Gastrocnemius medialis (tissue), 4 donors: ENCODE results near the gene HAUS7. TPM values are rescaled to one million over a fixed set of nuclear protein-coding genes. Genes with fewer than 3 reads are reported as not detected.
A peak's percentile ranks its signal among the peaks of the same experiment; 100 is the strongest.

Experiments used
- ATAC-seq, 2 donors: fragments of 150-250 bp; one replicate each; pipeline ENCODE4 v1.9.1; 2016
- DNase-seq, 2 donors: peaks; one replicate each; pipeline ENCODE4 v3.0.0-alpha.2; 2019
- H3K27ac ChIP-seq, 4 donors: fragments of 200-600 bp; sonication (generic); 1 replicate in 1 of 4; 2 replicates in 3 of 4; pipeline ENCODE4 v1.5.1; 2016 to 2018; ENCODE audit warnings: mild to moderate bottlenecking in 2 of 4, moderate library complexity in 1 of 4
- H3K27me3 ChIP-seq, 3 donors: fragments of 200-600 bp; sonication (generic) in 2 of 3; 1 replicate in 1 of 3; 2 replicates in 2 of 3; pipeline versions ENCODE4 v1.5.1 to v1.6.0; 2016 to 2019; ENCODE audit warnings: mild to moderate bottlenecking in 1 of 3, moderate library complexity in 1 of 3
- H3K36me3 ChIP-seq, 2 donors: fragments of 200-600 bp; sonication (generic) in 1 of 2; one replicate each; pipeline ENCODE4 v1.5.1; 2017 to 2018
- H3K4me1 ChIP-seq, 2 donors: fragments of 200-600 bp; sonication (generic) in 1 of 2; one replicate each; pipeline ENCODE4 v1.5.1; 2016 to 2017; ENCODE audit warnings: mild to moderate bottlenecking in 2 of 2
- H3K4me3 ChIP-seq, 4 donors: fragments of 200-600 bp; sonication (generic) in 3 of 4; 1 replicate in 1 of 4; 2 replicates in 3 of 4; pipeline ENCODE4 v1.5.1; 2016 to 2019; ENCODE audit warnings: mild to moderate bottlenecking in 2 of 4
- H3K9me3 ChIP-seq, 3 donors: fragments of 200-600 bp; sonication (generic) in 2 of 3; 1 replicate in 1 of 3; 2 replicates in 2 of 3; pipeline ENCODE4 v1.5.1; 2016 to 2019
- POLR2A ChIP-seq, 2 donors: fragments of 450-650 bp; IDR thresholded peaks; one replicate each; pipeline ENCODE4 v1.6.1; 2017; ENCODE audit warnings: antibody characterized with exemption in 2 of 2, mild to moderate bottlenecking in 2 of 2, moderate library complexity in 2 of 2
- in situ Hi-C, 4 donors: fragments of 200-750 bp; cut with MboI; loops; one replicate each; pipeline versions ENCODE4 v1.15.0 to v1.8.0; 2017; ENCODE audit warnings: low sequenced_read_pairs in 4 of 4
- intact Hi-C: fragments of 100-400 bp; cut with DNase I; formaldehyde crosslinking; loops from one replicate; pipeline ENCODE4 v1.15.1; 2023; ENCODE audit warnings: low total_unique reads
- total RNA-seq, 4 donors: library from RNA; depleted of rRNA; stranded (reverse); fragments of >200 nt; gene quantifications; one replicate each; pipeline versions ENCODE4 v1.1.0 to v1.2.3, GENCODE V29; 2016
- TF ChIP-seq, protein P1 (sequence below), 5 experiments: fragments of 450-650 bp in 3 of 5; fragments of 200-600 bp in 2 of 5; sonication (generic) in 2 of 5; IDR thresholded peaks in 4 of 5; conservative IDR thresholded peaks in 1 of 5; 1 replicate in 4 of 5; 2 replicates in 1 of 5; pipeline ENCODE4 v1.5.1; 2016 to 2019; ENCODE audit warnings: antibody characterized with exemption in 5 of 5, mild to moderate bottlenecking in 3 of 5, moderate library complexity in 3 of 5

Gene HAUS7
- total RNA-seq, 4 donors from 2014 or later, result 10.6 to 19.8 (median 13.2) TPM

DNA sequence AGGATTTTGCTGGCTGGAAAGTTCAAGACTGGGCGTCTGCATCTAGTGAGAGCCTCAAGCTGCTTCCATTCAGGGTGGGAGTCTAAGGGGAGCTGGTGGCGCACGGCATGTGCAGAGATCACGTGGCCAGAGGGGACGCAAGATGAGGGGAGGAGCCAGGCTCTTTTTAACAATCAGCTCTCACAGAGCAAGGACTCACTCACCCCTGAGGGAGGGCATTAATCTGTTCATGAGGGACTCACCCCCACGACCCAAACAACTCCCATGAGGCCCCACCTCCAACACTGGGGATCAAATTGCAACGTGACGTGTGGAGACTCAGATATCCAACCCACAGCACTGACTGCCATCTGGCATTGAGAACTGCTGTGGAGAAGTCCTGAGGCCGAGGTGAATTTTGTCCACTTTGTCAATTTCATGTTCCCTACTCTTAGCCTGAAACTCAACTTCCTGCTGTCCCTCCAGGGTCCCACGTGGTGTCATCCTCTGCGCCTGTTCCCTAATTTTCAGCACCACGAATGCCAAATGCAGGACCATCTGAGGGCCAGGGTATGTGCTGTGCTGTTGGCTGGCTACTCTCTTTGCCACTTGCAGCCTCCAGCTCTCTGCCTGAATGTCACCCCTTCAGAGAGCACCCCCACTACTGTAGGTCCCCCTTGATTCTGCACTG, 53.5 kb downstream of the HAUS7 start:
- peak overlapping the region in 2 of 4 donors; percentile 9 to 18 for H3K27ac ChIP-seq
- TF ChIP-seq POLR2A (IDR thresholded peaks at IDR 0.05), result no peak
- TF ChIP-seq, protein P1, sequence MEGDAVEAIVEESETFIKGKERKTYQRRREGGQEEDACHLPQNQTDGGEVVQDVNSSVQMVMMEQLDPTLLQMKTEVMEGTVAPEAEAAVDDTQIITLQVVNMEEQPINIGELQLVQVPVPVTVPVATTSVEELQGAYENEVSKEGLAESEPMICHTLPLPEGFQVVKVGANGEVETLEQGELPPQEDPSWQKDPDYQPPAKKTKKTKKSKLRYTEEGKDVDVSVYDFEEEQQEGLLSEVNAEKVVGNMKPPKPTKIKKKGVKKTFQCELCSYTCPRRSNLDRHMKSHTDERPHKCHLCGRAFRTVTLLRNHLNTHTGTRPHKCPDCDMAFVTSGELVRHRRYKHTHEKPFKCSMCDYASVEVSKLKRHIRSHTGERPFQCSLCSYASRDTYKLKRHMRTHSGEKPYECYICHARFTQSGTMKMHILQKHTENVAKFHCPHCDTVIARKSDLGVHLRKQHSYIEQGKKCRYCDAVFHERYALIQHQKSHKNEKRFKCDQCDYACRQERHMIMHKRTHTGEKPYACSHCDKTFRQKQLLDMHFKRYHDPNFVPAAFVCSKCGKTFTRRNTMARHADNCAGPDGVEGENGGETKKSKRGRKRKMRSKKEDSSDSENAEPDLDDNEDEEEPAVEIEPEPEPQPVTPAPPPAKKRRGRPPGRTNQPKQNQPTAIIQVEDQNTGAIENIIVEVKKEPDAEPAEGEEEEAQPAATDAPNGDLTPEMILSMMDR (IDR thresholded peaks at IDR 0.05 in 4 of 5, conservative IDR thresholded peaks at IDR 0.05 in 1 of 5), result no peak
- intact Hi-C loops, result no loop called here
- ATAC-seq, result peak in 1 of 2 donors; percentile 24
- H3K4me3 ChIP-seq, result no peak overlapping the region
- H3K9me3 ChIP-seq, result no peaks in the 10 kb centered on the region
- DNase-seq, result no peak
- in situ Hi-C loops, result no loop called here
- H3K4me1 ChIP-seq, result peaks cover 0 to 3% of the 10 kb centered on the region in 2 donors
- peaks cover 0 to 9% (median under 1%) of the 10 kb centered on the region in 3 donors for H3K27me3 ChIP-seq
- no peaks in the 10 kb centered on the region for H3K36me3 ChIP-seq

DNA sequence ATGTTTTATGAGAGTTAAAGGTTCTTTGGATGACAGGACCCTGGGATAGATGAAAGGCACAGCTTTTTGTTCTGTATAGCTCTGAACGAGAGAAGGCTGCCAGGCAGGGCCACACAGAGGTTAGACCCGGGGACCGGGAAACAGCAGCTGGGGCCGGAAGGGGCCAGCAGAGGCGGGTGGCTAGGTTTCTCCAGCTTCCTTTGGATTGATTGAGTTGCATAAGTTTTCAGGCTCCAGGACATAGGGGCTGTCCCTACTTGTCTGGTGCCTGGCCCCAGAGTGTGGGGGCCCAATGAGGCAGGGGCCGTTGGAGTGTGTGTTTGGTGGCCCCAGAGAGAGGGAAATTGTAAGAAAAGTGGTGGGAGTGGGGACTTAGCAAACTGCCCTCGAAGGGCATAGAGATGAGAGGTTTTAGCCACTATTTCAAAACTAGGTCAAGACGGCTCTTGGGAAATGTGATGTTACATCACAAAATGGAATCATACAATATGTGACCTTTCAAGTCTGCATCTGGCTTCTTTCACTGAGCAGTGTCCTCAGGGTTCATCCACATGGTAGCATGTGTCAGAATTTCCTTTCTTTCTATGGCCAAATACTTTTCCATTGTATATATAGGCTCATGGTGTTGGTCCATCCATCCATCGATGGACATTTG, 55.4 kb downstream of the HAUS7 start:
- no peaks in the 10 kb centered on the region for H3K36me3 ChIP-seq
- no peak for TF ChIP-seq POLR2A (IDR thresholded peaks at IDR 0.05)
- TF ChIP-seq, protein P1 (IDR thresholded peaks at IDR 0.05 in 4 of 5, conservative IDR thresholded peaks at IDR 0.05 in 1 of 5), result no peak
- in situ Hi-C loops (no loop called here), intact Hi-C loops (no loop called here)
- ATAC-seq (peak; percentile 47 to 62), DNase-seq (no peak)
- H3K9me3 ChIP-seq, result no peaks in the 10 kb centered on the region
- peaks cover 0 to 14% (median 5%) of the 10 kb centered on the region in 3 donors for H3K27me3 ChIP-seq
- H3K4me3 ChIP-seq, result no peak overlapping the region
- peak overlapping the region; percentile 7 to 50 (median 41) for H3K27ac ChIP-seq
- peaks cover 0 to 3% of the 10 kb centered on the region in 2 donors for H3K4me1 ChIP-seq

DNA sequence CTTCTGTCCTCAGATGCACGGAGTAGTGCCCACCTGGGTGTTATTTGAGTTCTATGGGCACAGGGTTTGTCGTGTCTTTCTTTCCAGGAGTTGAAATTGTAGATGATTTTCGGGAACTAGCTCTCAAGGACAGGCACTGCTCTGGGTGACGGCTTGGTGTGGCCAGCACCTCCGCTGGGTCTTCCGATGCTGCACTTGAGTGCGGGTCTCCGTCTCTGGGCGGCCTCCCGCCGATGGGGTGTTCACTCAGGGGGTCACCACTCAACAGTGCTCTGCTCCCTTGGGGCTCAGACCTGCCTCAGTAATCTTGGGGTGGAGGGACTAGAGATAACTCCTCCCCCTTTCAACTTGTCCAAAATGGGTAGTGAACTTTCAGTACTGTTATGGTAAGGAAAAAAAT, 56.6 kb downstream of the HAUS7 start:
- Histone ChIP-seq H3K27me3 (peaks cover 0 to 14% (median 5%) of the 10 kb centered on the region in 3 donors), H3K27ac (no peak overlapping the region), H3K36me3 (no peaks in the 10 kb centered on the region), H3K9me3 (no peaks in the 10 kb centered on the region), H3K4me3 (no peak overlapping the region), H3K4me1 (peaks cover 0 to 3% of the 10 kb centered on the region in 2 donors)
- intact Hi-C loops, result no loop called here
- DNase-seq (no peak), ATAC-seq (no peak)
- in situ Hi-C loops, result no loop called here
- TF ChIP-seq, protein P1 (IDR thresholded peaks at IDR 0.05 in 4 of 5, conservative IDR thresholded peaks at IDR 0.05 in 1 of 5), result no peak
- TF ChIP-seq POLR2A (IDR thresholded peaks at IDR 0.05), result no peak

DNA sequence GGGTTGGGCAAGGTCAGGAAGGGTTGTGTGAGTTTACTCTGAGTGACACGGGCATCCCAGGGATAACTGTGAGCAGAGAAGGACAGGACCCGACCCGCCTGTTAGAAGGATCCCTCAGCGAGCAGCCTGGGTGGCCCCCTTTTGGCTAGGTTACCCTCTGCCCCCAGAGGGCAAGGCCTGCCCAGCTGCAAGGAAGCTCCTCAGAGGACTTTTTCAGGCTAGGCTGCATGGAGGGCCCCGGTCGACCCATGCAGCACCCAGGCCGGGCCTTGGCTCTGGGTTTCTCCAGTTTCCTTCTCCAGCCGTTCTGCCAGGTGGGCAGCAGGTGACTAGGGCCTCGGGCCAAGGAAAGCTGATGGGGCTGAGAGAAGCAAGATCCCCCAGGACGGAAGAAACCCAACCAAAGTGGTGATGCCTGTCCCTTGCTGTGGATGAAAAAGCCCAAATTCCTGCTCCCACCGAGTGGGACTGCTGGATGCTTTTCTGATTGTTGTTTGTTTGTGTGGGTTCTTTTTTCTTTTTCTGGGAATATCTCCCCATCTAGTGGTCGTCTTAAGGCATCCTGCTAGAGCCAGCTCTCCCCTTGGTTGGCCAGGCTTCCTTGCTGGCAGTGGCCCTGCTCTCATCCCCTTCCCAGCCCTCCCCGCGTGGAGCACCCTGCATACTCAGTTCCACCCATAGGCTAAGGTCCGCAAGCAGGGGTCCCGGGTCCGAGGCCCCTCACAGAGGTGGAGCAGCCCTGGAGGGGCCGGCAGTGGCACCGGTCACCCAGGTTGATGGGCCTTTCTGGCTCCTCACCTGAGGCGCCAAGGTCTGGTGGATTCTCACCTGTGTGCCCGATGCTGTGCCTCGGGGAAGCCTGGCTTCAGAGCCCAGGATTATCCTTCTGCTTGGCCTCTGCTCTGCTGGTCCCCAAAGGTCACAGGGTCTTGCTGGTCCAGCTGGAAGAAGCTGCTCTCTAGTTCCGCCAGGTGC, 57.3 kb downstream of the HAUS7 start:
- in situ Hi-C loops (no loop called here), intact Hi-C loops (no loop called here)
- ATAC-seq, result no peak
- Histone ChIP-seq H3K27me3 (peaks cover 0 to 14% (median 5%) of the 10 kb centered on the region in 3 donors), H3K27ac (no peak overlapping the region), H3K36me3 (no peaks in the 10 kb centered on the region), H3K4me3 (peak overlapping the region in 1 of 4 donors; percentile 54), H3K4me1 (peaks cover 0 to 3% of the 10 kb centered on the region in 2 donors), H3K9me3 (no peaks in the 10 kb centered on the region)
- DNase-seq, result no peak
- TF ChIP-seq, protein P1 (IDR thresholded peaks at IDR 0.05 in 4 of 5, conservative IDR thresholded peaks at IDR 0.05 in 1 of 5), result no peak
- no peak for TF ChIP-seq POLR2A (IDR thresholded peaks at IDR 0.05)
